ENCODE results near the gene HNF1A.

The HNF1A gene

DNA sequence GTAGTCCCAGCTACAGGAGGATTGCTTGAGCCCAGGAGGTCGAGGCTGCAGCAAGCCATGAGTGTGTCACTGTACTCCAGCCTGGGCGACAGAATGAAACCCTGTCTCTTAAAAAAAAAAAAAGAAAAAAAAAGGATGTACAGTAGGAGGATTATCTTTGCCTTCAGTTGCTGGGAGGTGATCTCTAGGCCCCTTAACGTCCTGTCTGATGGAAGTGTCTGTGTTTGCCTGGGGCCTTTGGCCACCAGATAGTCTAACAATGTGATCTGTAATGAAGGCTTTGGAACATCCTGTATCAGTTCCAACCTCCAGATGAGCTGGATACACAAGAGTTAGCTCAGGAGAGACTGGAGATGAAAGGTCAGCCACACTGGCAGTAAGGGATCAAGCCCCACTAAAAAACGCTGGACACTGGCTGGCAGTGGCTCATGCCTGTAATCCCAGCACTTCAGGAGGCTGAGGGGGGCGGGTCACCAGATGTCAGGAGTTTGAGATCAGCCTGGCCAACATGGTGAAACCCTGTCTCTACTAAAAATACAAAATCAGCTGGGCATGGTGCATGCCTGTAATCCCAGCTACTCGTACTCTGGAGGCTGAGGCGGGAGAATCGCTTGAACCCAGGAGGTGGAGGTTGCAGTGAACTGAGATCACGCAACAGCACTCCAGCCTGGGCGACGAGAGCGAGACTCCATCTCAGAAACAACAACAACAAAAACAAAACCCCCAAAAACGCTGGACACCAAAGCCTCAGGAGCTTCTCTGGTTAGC lies 19.0 kb upstream of the HNF1A start:
- in situ Hi-C loops (cut with HindIII; ENCODE audit: low sequenced_read_pairs): no loop called here

GRCh38 chr12:120960657-120961056 lies 17.7 kb upstream of the HNF1A start:
- in situ Hi-C loops (cut with HindIII; ENCODE audit: low sequenced_read_pairs): no loop called here

GRCh38 chr12:120961604-120962531 lies 16.5 kb upstream of the HNF1A start:
- in situ Hi-C loops (cut with HindIII; ENCODE audit: low sequenced_read_pairs): no loop called here

GRCh38 chr12:120962532-120963020 lies 15.8 kb upstream of the HNF1A start:
- in situ Hi-C loops (cut with HindIII; ENCODE audit: low sequenced_read_pairs): no loop called here

DNA sequence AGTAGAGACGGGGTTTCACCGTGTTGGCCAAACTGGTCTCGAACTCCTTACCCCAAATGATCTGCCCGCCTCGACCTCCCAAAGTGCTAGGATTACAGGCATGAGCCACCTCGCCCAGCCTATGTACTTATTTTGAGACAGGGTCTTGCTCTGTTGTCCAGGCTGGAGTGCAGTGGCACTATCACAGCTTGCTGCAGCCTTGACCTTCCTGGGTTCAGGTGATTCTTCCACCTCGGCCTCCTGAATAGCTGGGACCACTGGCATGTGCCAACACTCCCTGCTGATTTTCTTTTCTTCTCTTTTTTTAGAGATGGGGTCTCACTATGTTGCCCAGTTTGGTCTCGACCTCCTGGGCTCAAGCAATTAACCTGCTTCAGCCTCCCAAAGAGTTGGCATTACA lies 14.0 kb upstream of the HNF1A start:
- in situ Hi-C loops (cut with HindIII; ENCODE audit: low sequenced_read_pairs): no loop called here

DNA sequence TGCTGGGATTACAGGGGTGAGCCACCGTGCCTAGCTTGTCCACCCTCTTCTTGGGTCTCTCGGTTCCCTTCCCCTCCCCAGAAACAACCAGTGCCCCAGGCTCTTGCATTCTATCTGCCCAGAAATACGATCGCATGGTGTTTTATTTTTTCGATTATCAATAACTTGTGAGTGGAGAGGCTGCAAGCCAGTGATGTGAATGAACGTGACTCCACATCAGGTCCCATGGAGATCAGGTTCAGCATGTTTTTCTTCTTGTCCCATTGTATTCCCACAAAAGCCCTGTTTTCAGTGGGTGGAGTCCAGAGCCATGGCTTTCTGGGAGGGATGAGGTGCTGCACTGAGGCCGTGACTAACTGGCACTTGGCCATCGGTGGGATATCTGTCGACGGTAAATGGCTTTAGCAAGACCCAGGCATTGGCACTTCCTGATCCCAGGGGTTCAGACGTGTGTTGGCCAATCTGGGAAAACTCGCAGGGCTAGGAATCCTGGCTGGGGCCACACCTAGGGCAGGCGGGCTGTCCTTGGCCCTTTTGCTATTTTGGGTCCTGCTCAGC lies 12.7 kb upstream of the HNF1A start:
- in situ Hi-C loops (cut with HindIII; ENCODE audit: low sequenced_read_pairs): no loop called here

DNA sequence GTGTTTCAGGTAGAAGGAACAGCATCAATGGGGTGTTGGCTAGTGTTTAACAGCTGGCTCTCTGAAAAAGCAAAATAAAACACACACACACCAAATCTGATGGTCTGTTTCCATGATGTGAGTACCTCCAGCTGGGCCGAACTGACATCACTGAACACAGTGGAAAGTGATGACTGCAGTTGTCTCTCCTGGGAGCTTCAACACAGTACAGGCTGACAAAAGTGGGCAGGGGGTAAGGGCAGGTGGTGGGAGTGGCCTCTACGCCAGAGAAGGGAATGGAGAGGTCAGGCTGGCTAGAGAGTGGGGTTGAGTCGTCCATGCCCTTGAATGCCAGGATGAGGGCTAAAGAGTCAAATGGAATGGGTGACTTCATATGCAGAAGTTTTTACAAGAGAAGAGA lies 8.0 kb upstream of the HNF1A start:
- in situ Hi-C loops (cut with HindIII; ENCODE audit: low sequenced_read_pairs): no loop called here

GRCh38 chr12:120971299-120972180 lies 6.8 kb upstream of the HNF1A start:
- in situ Hi-C loops (cut with HindIII; ENCODE audit: low sequenced_read_pairs): no loop called here

- in situ Hi-C loops (cut with HindIII; ENCODE audit: low sequenced_read_pairs): no loop called here
Observed at GRCh38 chr12:120972870-120973543, 5.3 kb upstream of the HNF1A start.

- in situ Hi-C loops (cut with HindIII; ENCODE audit: low sequenced_read_pairs): no loop called here
Observed at GRCh38 chr12:120977531-120978295, 630 bp upstream of the HNF1A start.

GRCh38 chr12:120979220-120979861 lies 998 bp downstream of the HNF1A start:
- in situ Hi-C loops (cut with HindIII; ENCODE audit: low sequenced_read_pairs): no loop called here

DNA sequence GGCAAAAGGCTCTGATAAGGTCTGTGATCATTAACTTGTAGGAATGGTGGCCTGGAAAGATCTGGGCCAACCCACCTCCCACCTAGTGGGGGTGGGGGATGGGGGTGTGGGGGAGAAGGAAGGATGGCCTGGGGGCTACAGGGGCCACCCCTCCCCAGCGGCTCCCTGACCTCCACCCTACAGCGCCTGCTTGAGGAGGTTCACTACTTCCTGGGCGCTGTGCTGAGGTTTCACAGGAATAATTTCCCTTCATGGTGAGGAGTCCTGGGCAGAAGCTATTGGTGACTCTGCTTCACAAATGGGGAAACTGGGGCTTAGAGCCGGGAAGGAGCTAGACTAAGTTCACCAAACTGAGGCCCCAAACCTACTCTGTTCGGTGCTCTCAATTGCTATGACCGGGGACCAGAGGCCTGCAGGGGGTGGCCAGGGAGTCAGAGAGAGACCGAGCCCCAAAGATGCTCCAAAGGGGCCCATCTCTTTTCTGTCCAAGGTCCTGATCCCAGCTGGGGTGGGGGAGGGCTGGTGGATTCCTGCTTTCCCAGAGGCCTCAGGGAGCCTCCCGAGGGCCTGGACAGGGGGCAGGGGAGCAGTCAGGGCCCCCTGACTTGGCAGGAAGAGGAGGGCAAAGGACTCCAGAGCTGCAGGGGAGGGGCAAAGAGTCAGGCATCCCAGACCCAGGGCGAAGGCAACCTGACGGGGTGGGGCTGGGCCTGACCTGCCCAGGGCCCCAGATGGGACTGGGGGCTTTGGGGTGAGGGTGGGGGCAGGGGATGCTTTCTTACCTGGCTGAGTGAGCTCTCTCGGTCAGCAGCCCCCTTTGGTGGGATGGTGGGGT lies 1.7 kb downstream of the HNF1A start:
- in situ Hi-C loops (cut with HindIII; ENCODE audit: low sequenced_read_pairs): loop anchor here (10.0 kb wide), 2 partner anchors 355 to 395 kb away; partner anchors contain the start of gene POP5

DNA sequence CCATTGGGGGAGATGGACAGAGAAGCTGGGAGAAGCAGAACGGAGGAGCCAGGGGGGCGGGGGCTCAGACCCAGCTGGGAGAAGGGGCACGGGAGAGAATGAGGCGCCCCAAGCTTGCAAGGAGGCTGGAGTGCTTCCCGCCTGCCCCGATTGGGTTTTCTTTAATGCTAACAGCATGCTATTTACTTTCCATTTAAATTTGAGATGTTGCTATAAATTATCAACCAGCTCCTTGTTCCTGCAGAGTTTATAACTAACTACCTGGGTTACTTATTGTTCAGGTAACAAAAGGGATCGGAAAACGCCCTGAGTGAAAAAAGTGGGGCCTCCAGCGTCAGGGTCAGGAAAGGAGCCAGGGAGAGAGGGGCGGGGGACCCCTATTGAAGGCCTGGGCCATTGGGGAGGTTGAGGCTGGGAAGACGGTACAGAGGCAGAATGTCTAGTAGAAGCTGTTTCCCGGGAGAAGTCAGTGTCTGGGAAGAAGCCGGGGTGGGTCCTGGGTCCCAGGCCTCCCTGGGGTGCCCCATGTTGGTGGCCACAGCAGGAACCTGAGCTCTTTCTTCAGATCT lies 2.5 kb downstream of the HNF1A start:
- in situ Hi-C loops (cut with HindIII; ENCODE audit: low sequenced_read_pairs): loop anchor here (10.0 kb wide), 2 partner anchors 356 to 396 kb away; partner anchors contain the start of gene POP5

DNA sequence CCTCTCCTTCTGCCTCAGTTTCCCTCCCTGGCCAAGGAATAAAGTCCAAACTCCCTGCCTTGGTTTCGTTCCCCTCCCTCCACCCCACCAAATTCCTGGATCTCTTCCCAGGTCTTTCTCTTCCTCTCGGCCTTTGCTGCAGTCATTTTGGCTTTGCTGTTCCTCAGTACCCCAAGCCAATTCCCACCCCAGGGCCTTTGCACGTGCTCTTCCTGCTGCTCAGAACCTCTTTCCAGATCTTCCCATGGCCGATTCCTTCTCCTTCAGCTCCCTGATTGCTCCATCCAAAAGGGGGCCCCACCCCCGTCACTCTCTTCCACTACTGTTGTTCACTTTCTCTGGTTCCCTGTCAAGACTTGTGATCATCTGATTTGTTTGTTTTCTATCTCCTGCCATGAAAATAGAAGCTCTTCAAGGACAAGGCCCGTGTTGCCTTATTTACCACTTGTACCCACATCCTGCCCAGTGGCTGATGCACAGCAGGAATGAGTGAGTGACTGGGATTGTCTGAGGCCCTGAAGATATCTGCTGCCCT lies 3.1 kb downstream of the HNF1A start:
- in situ Hi-C loops (cut with HindIII; ENCODE audit: low sequenced_read_pairs): loop anchor here (10.0 kb wide), 2 partner anchors 357 to 397 kb away; partner anchors contain the start of gene POP5

GRCh38 chr12:120982659-120983058 lies 4.3 kb downstream of the HNF1A start:
- in situ Hi-C loops (cut with HindIII; ENCODE audit: low sequenced_read_pairs): loop anchor here (10.0 kb wide), 2 partner anchors 358 to 398 kb away; partner anchors contain the start of gene POP5

GRCh38 chr12:120983759-120984158 lies 5.4 kb downstream of the HNF1A start:
- in situ Hi-C loops (cut with HindIII; ENCODE audit: low sequenced_read_pairs): loop anchor here (10.0 kb wide), 2 partner anchors 359 to 399 kb away; partner anchors contain the start of gene POP5
